Measurements from ENCODE around the gene ZNF79. TPM values are rescaled to one million over a fixed set of nuclear protein-coding genes. Genes with fewer than 3 reads are reported as not detected.

Gene ZNF79
- total and polyA plus RNA-seq, 2 of the 8 experiments (the other 6 are each of a cell fraction or from before 2014, with no cell fraction given) = 2.4 to 7.4 TPM

DNA sequence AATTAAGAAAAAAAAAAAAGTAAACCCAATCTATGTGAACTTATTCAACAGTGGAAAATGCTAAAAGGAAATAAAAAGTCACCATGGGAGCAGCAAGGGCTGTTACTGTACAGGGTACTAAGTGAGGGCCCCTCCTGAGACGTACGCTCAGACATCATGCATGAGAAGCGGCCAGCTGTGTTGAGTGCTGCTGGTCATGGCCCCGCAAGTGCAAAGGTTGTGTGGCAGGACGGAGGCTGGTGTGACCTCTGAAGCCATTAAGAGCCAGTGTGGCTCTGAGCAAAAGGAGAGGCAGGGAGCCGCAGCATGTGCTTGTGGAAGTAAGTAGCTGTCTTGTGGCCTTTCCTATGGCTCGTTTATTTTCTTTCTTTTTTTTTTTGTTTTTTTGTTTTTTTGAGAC is 3.1 kb upstream of the ZNF79 start:
- no peak overlapping the region for H2BK20ac ChIP-seq (ENCODE audit: low read length)
- TF ChIP-seq EZH2 (IDR thresholded peaks at IDR 0.05; ENCODE audit: low read depth, low read length, severe bottlenecking) (no peak), TCF12 (IDR thresholded peaks at IDR 0.05; ENCODE audit: low read depth, low read length) (no peak), SIN3A (conservative IDR thresholded peaks at IDR 0.05 in 1 of 2, IDR thresholded peaks at IDR 0.05 in 1 of 2; ENCODE audit: low read depth in 1 of 2, low read length in 2 of 2) (no peak), RNF2 (IDR thresholded peaks at IDR 0.05; ENCODE audit: borderline replicate concordance, low read depth, low read length, missing control alignments, poor library complexity, severe bottlenecking) (no peak), KDM5A (IDR thresholded peaks at IDR 0.05; ENCODE audit: low read length) (no peak), GABPA (IDR thresholded peaks at IDR 0.05; ENCODE audit: borderline replicate concordance, insufficient read depth, low read length) (no peak), CHD1 (IDR thresholded peaks at IDR 0.05; ENCODE audit: low read depth, low read length) (no peak), POLR2AphosphoS5 (IDR thresholded peaks at IDR 0.05; ENCODE audit: low read depth, low read length) (no peak), SP2 (IDR thresholded peaks at IDR 0.05; ENCODE audit: low read length) (no peak), CHD2 (IDR thresholded peaks at IDR 0.05; ENCODE audit: low read length) (no peak), SP1 (IDR thresholded peaks at IDR 0.05; ENCODE audit: low read depth, low read length) (no peak)
- TF ChIP-seq, protein P1, sequence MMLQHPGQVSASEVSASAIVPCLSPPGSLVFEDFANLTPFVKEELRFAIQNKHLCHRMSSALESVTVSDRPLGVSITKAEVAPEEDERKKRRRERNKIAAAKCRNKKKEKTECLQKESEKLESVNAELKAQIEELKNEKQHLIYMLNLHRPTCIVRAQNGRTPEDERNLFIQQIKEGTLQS (IDR thresholded peaks at IDR 0.05; ENCODE audit: insufficient read depth, low read depth, low read length) = no peak
- H3K56ac ChIP-seq (replicated peaks; ENCODE audit: insufficient read length, low read depth, low read length) = no peak overlapping the region
- no peaks in the 10 kb centered on the region for H3K9me3 ChIP-seq (ENCODE audit: insufficient read depth in 2 of 2, low read depth in 1 of 2, low read length in 1 of 2)
- H3K36me3 ChIP-seq (ENCODE audit: control insufficient read depth in 2 of 4, insufficient read depth in 4 of 4, low read length in 3 of 4) = no peaks in the 10 kb centered on the region
- no peak overlapping the region for H3K14ac ChIP-seq (ENCODE audit: insufficient read length)
- H2AK5ac ChIP-seq (ENCODE audit: low read depth, low read length) = no peak overlapping the region
- no peaks in the 10 kb centered on the region for H3K27me3 ChIP-seq (replicated peaks in 1 of 4; ENCODE audit: control insufficient read depth in 3 of 4, extremely low read depth in 1 of 4, insufficient read depth in 3 of 4, low read length in 3 of 4)
- H3K79me2 ChIP-seq (ENCODE audit: control insufficient read depth in 1 of 2, insufficient read depth in 2 of 2, low read length in 2 of 2) = peaks cover 3 to 25% of the 10 kb centered on the region in 2 experiments
- peaks cover 4% of the 10 kb centered on the region for H3K79me1 ChIP-seq (ENCODE audit: low read depth, low read length)
- no peak overlapping the region for H3K4ac ChIP-seq (replicated peaks; ENCODE audit: insufficient read length, low read depth, low read length)
- CTCF ChIA-PET (ENCODE audit: partially characterized antibody) = interaction anchor here (1.3 to 2.5 kb wide), 4 partner anchors 13 to 206 kb away, joined by 5 to 9 read pairs (median 6); no protein-coding TSS in a partner anchor
- no peak overlapping the region for H3K27ac ChIP-seq (ENCODE audit: low read depth, low read length)
- no peak overlapping the region for H3K23ac ChIP-seq (ENCODE audit: insufficient read length)
- H4K5ac ChIP-seq (ENCODE audit: insufficient read length, low read depth, low read length) = no peak overlapping the region
- no peak overlapping the region for H4K8ac ChIP-seq (ENCODE audit: extremely low read depth, insufficient read depth, low read length)
- 95% methylated on average over 7 of the region's 7 CpGs; no CpG with 5 or more reads in 1 of the 2 experiments for WGBS, 2 experiments (ENCODE audit: extremely low coverage in 1 of 2, insufficient coverage in 1 of 2, insufficient read length in 1 of 2, insufficient replicate concordance in 2 of 2, low coverage in 1 of 2, low lambda C conversion rate in 2 of 2, missing lambda C conversion rate in 1 of 2)
- DNase-seq (ENCODE audit: low read depth in 1 of 2, low spot score in 2 of 2) (no peak), FAIRE-seq (no peak)
- H3K9ac ChIP-seq (replicated peaks in 1 of 4; ENCODE audit: extremely low read depth in 1 of 4, low read depth in 3 of 4, low read length in 3 of 4) = no peak overlapping the region
- peaks cover 0 to 12% (median 7%) of the 10 kb centered on the region in 4 experiments; a peak in 6 of 7 replicates for H3K4me1 ChIP-seq (replicated peaks in 1 of 4; ENCODE audit: control insufficient read depth in 3 of 4, insufficient read depth in 4 of 4, low read length in 3 of 4)
- H2BK12ac ChIP-seq (ENCODE audit: low read depth, low read length) = no peak overlapping the region
- no peak overlapping the region for H2BK5ac ChIP-seq (ENCODE audit: low read depth, low read length)
- no peak overlapping the region for H4K91ac ChIP-seq (replicated peaks; ENCODE audit: insufficient read length, low read length)
- no peak overlapping the region for H2BK15ac ChIP-seq (ENCODE audit: low read length)
- H3K4me3 ChIP-seq (ENCODE audit: extremely low read depth in 1 of 4, insufficient read depth in 2 of 4, low read depth in 3 of 4, low read length in 4 of 4) = no peak overlapping the region
- peaks cover 15% of the 10 kb centered on the region for H3K23me2 ChIP-seq (ENCODE audit: low read depth, low read length)
- no peak overlapping the region for H3K18ac ChIP-seq (ENCODE audit: extremely low read depth, low read length)
- no peak overlapping the region for H3K4me2 ChIP-seq (ENCODE audit: insufficient read depth in 1 of 2, low read depth in 2 of 2, low read length in 2 of 2)
- POLR2A ChIA-PET (ENCODE audit: partially characterized antibody) = interaction anchor here (0.6 to 6.3 kb wide), 3 partner anchors 12 to 208 kb away, joined by 3 to 59 read pairs (median 3); no protein-coding TSS in a partner anchor
- H4K20me1 ChIP-seq (replicated peaks in 1 of 2; ENCODE audit: control insufficient read depth in 1 of 2, insufficient read depth in 2 of 2, low read length in 2 of 2) = peaks cover 2 to 6% of the 10 kb centered on the region in 2 experiments
- no peak overlapping the region for H2AFZ ChIP-seq (ENCODE audit: low read length)
- H2BK120ac ChIP-seq (replicated peaks; ENCODE audit: low read depth, low read length) = no peak overlapping the region

Measured in H1 (cell line).